DLD1 (cell line): ENCODE results near the gene CXCL17.
"Not testable (repeated sequence)": the region's sequence is repeated elsewhere in the genome, so short reads cannot be mapped to it uniquely, and the experiment has no call there.

Source experiments
- in situ Hi-C: cut with HindIII; loops from 2 replicates; pipeline ENCODE4 v1.10.0; 2017; ENCODE audit warnings: low sequenced_read_pairs

Gene CXCL17

GRCh38 chr19:42442833-42443232 is at the start of gene CXCL17:
TSS of gene CXCL17 (minus strand) at chr19:42442946. CDS start at chr19:42442832, 114 bp downstream.
- in situ Hi-C loops = loop anchor here (25.0 kb wide), 1 partner anchor 281 kb away; no protein-coding TSS in a partner anchor

GRCh38 chr19:42488783-42489521 is 46.2 kb upstream of the CXCL17 start:
- in situ Hi-C loops = no loop called here

- in situ Hi-C loops = no loop called here
Observed at GRCh38 chr19:42487798-42488178, 45.0 kb upstream of the CXCL17 start.

GRCh38 chr19:42487032-42487797 is 44.5 kb upstream of the CXCL17 start:
- in situ Hi-C loops = no loop called here

GRCh38 chr19:42485036-42485435 is 42.3 kb upstream of the CXCL17 start:
- in situ Hi-C loops = not testable (repeated sequence)

GRCh38 chr19:42480335-42481095 is 37.8 kb upstream of the CXCL17 start:
- in situ Hi-C loops = no loop called here

GRCh38 chr19:42479736-42480135 is 37.0 kb upstream of the CXCL17 start:
- in situ Hi-C loops = no loop called here

GRCh38 chr19:42478765-42479311 is 36.1 kb upstream of the CXCL17 start:
- in situ Hi-C loops = no loop called here

- in situ Hi-C loops = no loop called here
Observed at GRCh38 chr19:42477933-42478332, 35.2 kb upstream of the CXCL17 start.

- in situ Hi-C loops = no loop called here
Observed at GRCh38 chr19:42477117-42477516, 34.4 kb upstream of the CXCL17 start.

- in situ Hi-C loops = no loop called here
Observed at GRCh38 chr19:42475366-42475765, 32.6 kb upstream of the CXCL17 start.

- in situ Hi-C loops = no loop called here
Observed at GRCh38 chr19:42474743-42475142, 32.0 kb upstream of the CXCL17 start.

- in situ Hi-C loops = no loop called here
Observed at GRCh38 chr19:42473686-42474085, 30.9 kb upstream of the CXCL17 start.

GRCh38 chr19:42472402-42473147 is 29.8 kb upstream of the CXCL17 start:
- in situ Hi-C loops = no loop called here

GRCh38 chr19:42471554-42472249 is 29.0 kb upstream of the CXCL17 start:
- in situ Hi-C loops = no loop called here

- in situ Hi-C loops = no loop called here
Observed at GRCh38 chr19:42469311-42470235, 26.8 kb upstream of the CXCL17 start.

- in situ Hi-C loops = no loop called here
Observed at GRCh38 chr19:42468273-42468796, 25.6 kb upstream of the CXCL17 start.

- in situ Hi-C loops = no loop called here
Observed at GRCh38 chr19:42467183-42467760, 24.5 kb upstream of the CXCL17 start.
